Endothelial cell of umbilical vein (primary cell): ENCODE measurements around the gene PLEKHG2. TPM values are rescaled to one million over a fixed set of nuclear protein-coding genes. Genes with fewer than 3 reads are reported as not detected.
A peak's percentile ranks its signal among the peaks of the same experiment; 100 is the strongest.

Source experiments
- BruUV-seq: library from RNA; stranded (reverse); fragments of 400-500 nt; replicated peaks from 2 replicates; lab custom pipeline; 2021; lab: Mats Ljungman, UMichigan
- CTCF ChIA-PET: fragments of 300-600, 350-600 bp; sonication (Branson Sonifier 250); formaldehyde crosslinking; loops from one replicate; lab custom pipeline; 2021; ENCODE audit warnings: antibody characterized with exemption, inconsistent platforms; lab: Charles Lee
- POLR2A ChIA-PET: fragments of 300-600, 350-600 bp; sonication (Branson Sonifier 250); formaldehyde crosslinking; loops from one replicate; lab custom pipeline; 2021; ENCODE audit warnings: antibody characterized with exemption, inconsistent platforms; lab: Charles Lee
- DNase-seq: peaks from one replicate; pipeline ENCODE4 v3.0.0-alpha.2; 2011; ENCODE audit warnings: low read depth, low spot score
- FAIRE-seq: peaks from 2 replicates; lab custom pipeline; 2011; peaks lifted over from hg19 to GRCh38; lab: Jason Lieb, UNC
- H2AFZ ChIP-seq: 2 replicates; pipeline ENCODE4 v1.6.0; 2012; ENCODE audit warnings: low read depth, low read length, control low read depth, inconsistent platforms
- H3K27ac ChIP-seq: 2 replicates; pipeline ENCODE4 v1.5.1; 2011; ENCODE audit warnings: low read depth, mild to moderate bottlenecking, control low read depth, low read length, moderate library complexity; ENCODE audit not compliant: insufficient read depth
- H3K27me3 ChIP-seq, 2 experiments: 2 replicates each; pipeline versions ENCODE4 v1.6.0 to v1.6.1; 2011; ENCODE audit warnings: low read length in 2 of 2, mixed read lengths in 1 of 2; ENCODE audit not compliant: control insufficient read depth in 2 of 2, insufficient read depth in 2 of 2
- H3K36me3 ChIP-seq, 2 experiments: 2 replicates in 1 of 2; 3 replicates in 1 of 2; pipeline ENCODE4 v1.5.1; 2011; ENCODE audit warnings: low read length in 2 of 2, mild to moderate bottlenecking in 1 of 2, moderate library complexity in 1 of 2; ENCODE audit not compliant: control insufficient read depth in 2 of 2, insufficient read depth in 2 of 2; ENCODE audit errors: extremely low read depth in 1 of 2
- H3K4me1 ChIP-seq: 3 replicates; pipeline ENCODE4 v1.5.1; 2011; ENCODE audit warnings: mild to moderate bottlenecking, low read length; ENCODE audit not compliant: control insufficient read depth, insufficient read depth; ENCODE audit errors: extremely low read depth
- H3K4me2 ChIP-seq: 2 replicates; pipeline ENCODE4 v1.6.1; 2011; ENCODE audit warnings: low read length, control low read depth, mixed read lengths; ENCODE audit not compliant: insufficient read depth
- H3K4me3 ChIP-seq, 3 experiments: fragments of 200-600 bp in 1 of 3; sonication (generic), shearing (Covaris generic) in 1 of 3; replicated peaks in 1 of 3; 2 replicates each; pipeline ENCODE4 v1.5.1; 2011 to 2016; ENCODE audit warnings: control low read depth in 3 of 3, low read length in 3 of 3, mild to moderate bottlenecking in 2 of 3, inconsistent platforms in 1 of 3, low read depth in 1 of 3, moderate library complexity in 1 of 3; ENCODE audit not compliant: insufficient read depth in 1 of 3
- H3K79me2 ChIP-seq: 2 replicates; pipeline ENCODE4 v1.6.0; 2012; ENCODE audit warnings: low read length, inconsistent platforms; ENCODE audit not compliant: control insufficient read depth, insufficient read depth
- H3K9ac ChIP-seq: replicated peaks from 2 replicates; pipeline ENCODE3; 2011; ENCODE audit warnings: low read length, control low read depth; ENCODE audit not compliant: insufficient read depth; ENCODE audit errors: extremely low read depth
- H3K9me1 ChIP-seq: replicated peaks from 3 replicates; pipeline ENCODE4 v1.6.0; 2011; ENCODE audit warnings: mild to moderate bottlenecking, low read length; ENCODE audit not compliant: control insufficient read depth, insufficient read depth; ENCODE audit errors: extremely low read depth
- H3K9me3 ChIP-seq: replicated peaks from 2 replicates; pipeline ENCODE4 v1.5.1; 2012; ENCODE audit warnings: low read length, inconsistent platforms; ENCODE audit not compliant: control insufficient read depth, insufficient read depth
- H4K20me1 ChIP-seq: replicated peaks from 2 replicates; pipeline ENCODE3; 2011; ENCODE audit warnings: mild to moderate bottlenecking, low read length; ENCODE audit not compliant: control insufficient read depth, insufficient read depth; ENCODE audit errors: extremely low read depth
- EZH2 ChIP-seq: IDR thresholded peaks from 2 replicates; pipeline ENCODE4 v1.6.1; 2012; ENCODE audit warnings: borderline replicate concordance, low read depth, mild to moderate bottlenecking, moderate library complexity, low read length, inconsistent platforms; ENCODE audit not compliant: severe bottlenecking
- FOS ChIP-seq: IDR thresholded peaks from 2 replicates; pipeline ENCODE4 v1.6.1; 2011; ENCODE audit warnings: mild to moderate bottlenecking, low read length, moderate library complexity, borderline replicate concordance; ENCODE audit not compliant: insufficient read depth
- GATA2 ChIP-seq: IDR thresholded peaks from 2 replicates; pipeline ENCODE4 v1.7.0; 2011; ENCODE audit warnings: low read depth, mild to moderate bottlenecking, moderate library complexity, mixed read lengths, low read length; ENCODE audit not compliant: insufficient read length, insufficient read depth
- JUN ChIP-seq: IDR thresholded peaks from 2 replicates; pipeline ENCODE4 v1.6.1; 2011; ENCODE audit warnings: borderline replicate concordance, low read depth; ENCODE audit not compliant: insufficient read length, insufficient read depth
- MAX ChIP-seq: IDR thresholded peaks from 2 replicates; pipeline ENCODE4 v1.6.1; 2011; ENCODE audit not compliant: insufficient read depth, insufficient read length
- MYC ChIP-seq: IDR thresholded peaks from one replicate; pipeline ENCODE4 v1.6.1; 2011; ENCODE audit warnings: mild to moderate bottlenecking, low read depth, low read length
- POLR2A ChIP-seq: IDR thresholded peaks from 2 replicates; pipeline ENCODE4 v1.6.1; 2012; ENCODE audit warnings: low read depth, mild to moderate bottlenecking, control low read depth, low read length
- POLR2AphosphoS5 ChIP-seq: IDR thresholded peaks from 2 replicates; pipeline ENCODE4 v1.6.1; 2012; ENCODE audit warnings: low read depth, mild to moderate bottlenecking, control low read depth, low read length, moderate library complexity; ENCODE audit not compliant: insufficient read depth
- dilution Hi-C: fragments of 300-500 bp; cut with MboI; formaldehyde crosslinking; loops from one replicate; pipeline ENCODE4 v1.15.0; 2019; ENCODE audit warnings: low sequenced_read_pairs; ENCODE audit not compliant: extremely low pct_ligation_motif_present
- intact Hi-C: fragments of 100-400 bp; cut with micrococcal nuclease; formaldehyde crosslinking; loops from one replicate; pipeline ENCODE4 v1.10.0; 2022
- polyA plus RNA-seq, 4 experiments: library from polyadenylated mRNA; depleted of rRNA in 3 of 4; stranded (reverse) in 3 of 4; unstranded in 1 of 4; fragments of >200 nt; gene quantifications; 2 replicates each; pipeline versions ENCODE4 v1.2.1 to v1.2.3, GENCODE V29; 2011 to 2012; ENCODE audit warnings: missing spikeins in 1 of 4
- total RNA-seq: library from RNA; stranded (reverse); gene quantifications from 2 replicates; pipeline ENCODE4 v1.2.3, GENCODE V29; 2021
- TF ChIP-seq, protein P1 (sequence below), 2 donors: IDR thresholded peaks; 1 replicate in 1 of 2; 2 replicates in 1 of 2; pipeline ENCODE4 v1.5.1; 2011; ENCODE audit warnings: low read length in 2 of 2, mild to moderate bottlenecking in 2 of 2, moderate library complexity in 2 of 2, control low read depth in 1 of 2, inconsistent platforms in 1 of 2, low read depth in 1 of 2; ENCODE audit not compliant: insufficient read depth in 1 of 2; ENCODE audit errors: extremely low read depth in 1 of 2

PLEKHG2 gene
- total and polyA plus RNA-seq, 2 donors (not counting 3 experiments of a cell fraction or from before 2014, with no cell fraction given) = 44.7 to 74.1 TPM

DNA sequence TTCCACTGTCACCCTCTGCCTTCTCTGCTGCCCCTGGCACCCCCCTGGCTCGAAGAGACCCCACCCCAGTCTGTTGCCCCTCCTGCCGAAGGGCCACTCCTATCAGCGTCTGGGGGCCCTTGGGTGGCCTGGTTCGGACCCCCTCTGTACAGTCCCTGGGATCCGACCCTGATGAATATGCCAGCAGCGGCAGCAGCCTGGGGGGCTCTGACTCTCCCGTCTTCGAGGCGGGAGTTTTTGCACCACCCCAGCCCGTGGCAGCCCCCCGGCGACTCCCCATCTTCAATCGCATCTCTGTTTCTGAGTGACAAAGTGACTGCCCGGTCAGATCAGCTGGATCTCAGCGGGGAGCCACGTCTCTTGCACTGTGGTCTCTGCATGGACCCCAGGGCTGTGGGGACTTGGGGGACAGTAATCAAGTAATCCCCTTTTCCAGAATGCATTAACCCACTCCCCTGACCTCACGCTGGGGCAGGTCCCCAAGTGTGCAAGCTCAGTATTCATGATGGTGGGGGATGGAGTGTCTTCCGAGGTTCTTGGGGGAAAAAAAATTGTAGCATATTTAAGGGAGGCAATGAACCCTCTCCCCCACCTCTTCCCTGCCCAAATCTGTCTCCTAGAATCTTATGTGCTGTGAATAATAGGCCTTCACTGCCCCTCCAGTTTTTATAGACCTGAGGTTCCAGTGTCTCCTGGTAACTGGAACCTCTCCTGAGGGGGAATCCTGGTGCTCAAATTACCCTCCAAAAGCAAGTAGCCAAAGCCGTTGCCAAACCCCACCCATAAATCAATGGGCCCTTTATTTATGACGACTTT lies 3.9 kb upstream of the PLEKHG2 start:
- Histone ChIP-seq H3K9me1 (no peaks in the 10 kb centered on the region), H3K4me1 (peaks cover 45% of the 10 kb centered on the region), H3K27me3 (no peaks in the 10 kb centered on the region), H3K36me3 (no peaks in the 10 kb centered on the region), H3K9me3 (no peaks in the 10 kb centered on the region), H3K79me2 (peaks cover 25% of the 10 kb centered on the region), H3K9ac (peak overlapping the region; percentile 92), H2AFZ (no peak overlapping the region), H3K27ac (peak overlapping the region; percentile 32), H3K4me3 (peak overlapping the region in 2 of 3 experiments; percentile 24 to 71), H3K4me2 (peak overlapping the region; percentile 82), H4K20me1 (no peaks in the 10 kb centered on the region)
- dilution Hi-C loops = no loop called here
- no peak for TF ChIP-seq GATA2
- no peak for TF ChIP-seq EZH2
- no peak for TF ChIP-seq MYC
- TF ChIP-seq, protein P1, sequence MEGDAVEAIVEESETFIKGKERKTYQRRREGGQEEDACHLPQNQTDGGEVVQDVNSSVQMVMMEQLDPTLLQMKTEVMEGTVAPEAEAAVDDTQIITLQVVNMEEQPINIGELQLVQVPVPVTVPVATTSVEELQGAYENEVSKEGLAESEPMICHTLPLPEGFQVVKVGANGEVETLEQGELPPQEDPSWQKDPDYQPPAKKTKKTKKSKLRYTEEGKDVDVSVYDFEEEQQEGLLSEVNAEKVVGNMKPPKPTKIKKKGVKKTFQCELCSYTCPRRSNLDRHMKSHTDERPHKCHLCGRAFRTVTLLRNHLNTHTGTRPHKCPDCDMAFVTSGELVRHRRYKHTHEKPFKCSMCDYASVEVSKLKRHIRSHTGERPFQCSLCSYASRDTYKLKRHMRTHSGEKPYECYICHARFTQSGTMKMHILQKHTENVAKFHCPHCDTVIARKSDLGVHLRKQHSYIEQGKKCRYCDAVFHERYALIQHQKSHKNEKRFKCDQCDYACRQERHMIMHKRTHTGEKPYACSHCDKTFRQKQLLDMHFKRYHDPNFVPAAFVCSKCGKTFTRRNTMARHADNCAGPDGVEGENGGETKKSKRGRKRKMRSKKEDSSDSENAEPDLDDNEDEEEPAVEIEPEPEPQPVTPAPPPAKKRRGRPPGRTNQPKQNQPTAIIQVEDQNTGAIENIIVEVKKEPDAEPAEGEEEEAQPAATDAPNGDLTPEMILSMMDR (IDR thresholded peaks at IDR 0.05; ENCODE audit: extremely low read depth in 1 of 2, insufficient read depth in 1 of 2, low read depth in 1 of 2, low read length in 2 of 2) = no peak
- no peak for TF ChIP-seq JUN
- TF ChIP-seq POLR2AphosphoS5 = no peak
- TF ChIP-seq FOS = no peak
- no peak for TF ChIP-seq POLR2A
- TF ChIP-seq MAX = no peak
- BruUV-seq = no TSS peak
- intact Hi-C loops = no loop called here
- FAIRE-seq (no peak), DNase-seq (peak; percentile 32)
- POLR2A ChIA-PET = interaction anchor here (0.7 to 2.4 kb wide), 4 partner anchors 11 to 27 kb away, joined by 3 to 10 read pairs (median 3); partner anchors contain the start of genes MED29, PAF1 and RPS16
- CTCF ChIA-PET = interaction anchor here (2.3 to 5.0 kb wide), 2 partner anchors 11 to 17 kb away, joined by 6 to 42 read pairs; partner anchors contain the start of genes MED29 and PAF1
